ENCODE measurements around the gene ZNF384.
A peak's percentile ranks its signal among the peaks of the same experiment; 100 is the strongest.

Gene ZNF384

GRCh38 chr12:6653987-6654386, 35.2 kb downstream of the ZNF384 start:
- DNase-seq (ENCODE audit: low read depth in 2 of 2), result no peak

GRCh38 chr12:6653342-6653741, 35.8 kb downstream of the ZNF384 start:
- DNase-seq (ENCODE audit: low read depth in 2 of 2), result no peak

- DNase-seq (ENCODE audit: low read depth in 2 of 2), result no peak
Observed at GRCh38 chr12:6652391-6652790, 36.8 kb downstream of the ZNF384 start.

GRCh38 chr12:6650832-6651231, 38.3 kb downstream of the ZNF384 start:
- DNase-seq (ENCODE audit: low read depth in 2 of 2), result no peak

- no peak for DNase-seq (ENCODE audit: low read depth in 2 of 2)
Observed at GRCh38 chr12:6647083-6647604, 42.0 kb downstream of the ZNF384 start, which contains the start of gene ACRBP. Gene ACRBP (minus strand): TSS chr12:6647432. CDS start chr12:6647366, 66 bp downstream.

- no peak for DNase-seq (ENCODE audit: low read depth in 2 of 2)
Observed at GRCh38 chr12:6646276-6647082, 42.7 kb downstream of the ZNF384 start.

- no peak for DNase-seq (ENCODE audit: low read depth in 2 of 2)
Observed at GRCh38 chr12:6644903-6645302, 44.3 kb downstream of the ZNF384 start.

- no peak for DNase-seq (ENCODE audit: low read depth in 2 of 2)
Observed at GRCh38 chr12:6644257-6644596, 44.9 kb downstream of the ZNF384 start.

- no peak for DNase-seq (ENCODE audit: low read depth in 2 of 2)
Observed at GRCh38 chr12:6643569-6644256, 45.5 kb downstream of the ZNF384 start.

- DNase-seq (ENCODE audit: low read depth in 2 of 2), result no peak
Observed at GRCh38 chr12:6641131-6641530, 48.0 kb downstream of the ZNF384 start.

- no peak for DNase-seq (ENCODE audit: low read depth in 2 of 2)
Observed at GRCh38 chr12:6640497-6640896, 48.7 kb downstream of the ZNF384 start.

- DNase-seq (ENCODE audit: low read depth in 2 of 2), result no peak
Observed at GRCh38 chr12:6639151-6639801, 49.9 kb downstream of the ZNF384 start.

GRCh38 chr12:6638305-6638704, 50.9 kb downstream of the ZNF384 start:
- DNase-seq (ENCODE audit: low read depth in 2 of 2), result no peak

- no peak for DNase-seq (ENCODE audit: low read depth in 2 of 2)
Observed at GRCh38 chr12:6635856-6636531, 53.2 kb downstream of the ZNF384 start, which contains the start of gene LPAR5. Gene LPAR5 (minus strand): TSS chr12:6635959. CDS start chr12:6621248, 14,711 bp downstream.

- DNase-seq (ENCODE audit: low read depth in 2 of 2), result peak; percentile 42 to 46
Observed at GRCh38 chr12:6635375-6635855, 53.8 kb downstream of the ZNF384 start.

- peak in 1 of 2 donors; percentile 32 for DNase-seq (ENCODE audit: low read depth in 2 of 2)
Observed at GRCh38 chr12:6632026-6632983, 56.9 kb downstream of the ZNF384 start.

GRCh38 chr12:6631549-6631961, 57.6 kb downstream of the ZNF384 start:
- DNase-seq (ENCODE audit: low read depth in 2 of 2), result no peak

- DNase-seq (ENCODE audit: low read depth in 2 of 2), result no peak
Observed at GRCh38 chr12:6630736-6631135, 58.4 kb downstream of the ZNF384 start.

- DNase-seq (ENCODE audit: low read depth in 2 of 2), result no peak
Observed at GRCh38 chr12:6627616-6628015, 61.6 kb downstream of the ZNF384 start.

- DNase-seq (ENCODE audit: low read depth in 2 of 2), result no peak
Observed at GRCh38 chr12:6626654-6627283, 62.4 kb downstream of the ZNF384 start.
